GM19099 (cell line): ENCODE data around the gene RSKR.

Experiments used
- POLR2A ChIP-seq: IDR thresholded peaks from 3 replicates; pipeline ENCODE4 v1.6.1; 2011; ENCODE audit warnings: low read depth; ENCODE audit not compliant: insufficient read length; ENCODE audit errors: extremely low read depth

The RSKR gene

GRCh38 chr17:28613931-28614381 lies at the start of gene RSKR:
Gene RSKR (minus strand): TSS chr17:28614185. CDS start chr17:28614161, 24 bp downstream.
- no peak for TF ChIP-seq POLR2A

GRCh38 chr17:28663723-28664122 lies 49.7 kb upstream of the RSKR start:
- no peak for TF ChIP-seq POLR2A

- no peak for TF ChIP-seq POLR2A
These were observed 48.5 kb upstream of the RSKR start for GRCh38 chr17:28662527-28662829.

GRCh38 chr17:28661635-28662526 lies 47.9 kb upstream of the RSKR start, which contains the start of the genes SDF2 and SUPT6H:
Gene SDF2 (minus strand): TSS chr17:28661906. CDS start chr17:28661876, 30 bp downstream.
Gene SUPT6H (plus strand): TSS chr17:28662205. CDS start chr17:28673402, 11,197 bp downstream.
- peak; percentile 91 for TF ChIP-seq POLR2A

- no peak for TF ChIP-seq POLR2A
These were observed 43.8 kb upstream of the RSKR start for GRCh38 chr17:28657756-28658155.

- no peak for TF ChIP-seq POLR2A
These were observed 41.2 kb upstream of the RSKR start for GRCh38 chr17:28655160-28655559.

- no peak for TF ChIP-seq POLR2A
These were observed 34.7 kb upstream of the RSKR start for GRCh38 chr17:28648698-28649097.

- no peak for TF ChIP-seq POLR2A
These were observed 32.2 kb upstream of the RSKR start for GRCh38 chr17:28646039-28646754.

- no peak for TF ChIP-seq POLR2A
These were observed 31.6 kb upstream of the RSKR start for GRCh38 chr17:28645576-28645939.

GRCh38 chr17:28644787-28645575 lies 31.0 kb upstream of the RSKR start, which contains the start of gene BLTP2:
Gene BLTP2 (minus strand): TSS chr17:28645158. CDS start chr17:28645056, 102 bp downstream.
- TF ChIP-seq POLR2A: peak; percentile 92

GRCh38 chr17:28643983-28644786 lies 30.2 kb upstream of the RSKR start:
- TF ChIP-seq POLR2A: no peak

GRCh38 chr17:28641579-28641978 lies 27.6 kb upstream of the RSKR start:
- TF ChIP-seq POLR2A: no peak

GRCh38 chr17:28635506-28635905 lies 21.5 kb upstream of the RSKR start:
- TF ChIP-seq POLR2A: no peak

- no peak for TF ChIP-seq POLR2A
These were observed 20.4 kb upstream of the RSKR start for GRCh38 chr17:28634206-28634865.
